Fibroblast of pulmonary artery (primary cell): Measurements from ENCODE around the gene COG1.

Experiments
- DNase-seq: peaks from one replicate; pipeline ENCODE4 v3.0.0-alpha.2; 2010; ENCODE audit warnings: low read depth
- H3K4me3 ChIP-seq: replicated peaks from 2 replicates; pipeline ENCODE4 v1.5.1; 2011; ENCODE audit warnings: low read depth, mild to moderate bottlenecking, control low read depth, low read length, moderate library complexity
- TF ChIP-seq, protein P1 (sequence below): IDR thresholded peaks from 2 replicates; pipeline ENCODE4 v1.5.1; 2011; ENCODE audit warnings: mild to moderate bottlenecking, control low read depth, low read length, inconsistent platforms; ENCODE audit errors: missing control alignments

COG1 gene

GRCh38 chr17:73196500-73196899 lies 3.6 kb downstream of the COG1 start:
- TF ChIP-seq, protein P1, sequence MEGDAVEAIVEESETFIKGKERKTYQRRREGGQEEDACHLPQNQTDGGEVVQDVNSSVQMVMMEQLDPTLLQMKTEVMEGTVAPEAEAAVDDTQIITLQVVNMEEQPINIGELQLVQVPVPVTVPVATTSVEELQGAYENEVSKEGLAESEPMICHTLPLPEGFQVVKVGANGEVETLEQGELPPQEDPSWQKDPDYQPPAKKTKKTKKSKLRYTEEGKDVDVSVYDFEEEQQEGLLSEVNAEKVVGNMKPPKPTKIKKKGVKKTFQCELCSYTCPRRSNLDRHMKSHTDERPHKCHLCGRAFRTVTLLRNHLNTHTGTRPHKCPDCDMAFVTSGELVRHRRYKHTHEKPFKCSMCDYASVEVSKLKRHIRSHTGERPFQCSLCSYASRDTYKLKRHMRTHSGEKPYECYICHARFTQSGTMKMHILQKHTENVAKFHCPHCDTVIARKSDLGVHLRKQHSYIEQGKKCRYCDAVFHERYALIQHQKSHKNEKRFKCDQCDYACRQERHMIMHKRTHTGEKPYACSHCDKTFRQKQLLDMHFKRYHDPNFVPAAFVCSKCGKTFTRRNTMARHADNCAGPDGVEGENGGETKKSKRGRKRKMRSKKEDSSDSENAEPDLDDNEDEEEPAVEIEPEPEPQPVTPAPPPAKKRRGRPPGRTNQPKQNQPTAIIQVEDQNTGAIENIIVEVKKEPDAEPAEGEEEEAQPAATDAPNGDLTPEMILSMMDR, result peak; percentile 41
- DNase-seq, result peak; percentile 42
- no peak overlapping the region for H3K4me3 ChIP-seq

DNA sequence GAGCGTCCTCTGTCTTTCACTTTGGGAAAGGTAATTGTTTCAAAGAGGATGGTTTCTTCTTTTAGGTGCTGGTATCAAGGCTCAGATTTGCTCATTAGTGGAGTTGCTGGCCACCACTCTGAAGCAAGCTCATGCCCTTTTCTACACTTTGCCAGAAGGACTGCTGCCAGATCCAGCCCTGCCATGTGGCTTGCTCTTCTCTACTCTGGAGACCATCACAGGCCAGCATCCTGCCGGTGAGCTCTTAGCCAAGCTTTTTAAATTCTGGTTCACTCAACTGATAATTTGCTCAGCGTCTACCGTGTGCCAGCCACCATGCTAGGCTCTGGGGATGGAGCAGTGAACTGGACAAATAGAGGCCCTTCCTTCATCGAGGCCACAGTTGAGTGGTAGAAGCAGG lies 4.3 kb downstream of the COG1 start:
- TF ChIP-seq, protein P1, result no peak
- H3K4me3 ChIP-seq, result no peak overlapping the region
- DNase-seq, result no peak

GRCh38 chr17:73198201-73198929 lies 5.5 kb downstream of the COG1 start:
- DNase-seq, result no peak
- no peak overlapping the region for H3K4me3 ChIP-seq

DNA sequence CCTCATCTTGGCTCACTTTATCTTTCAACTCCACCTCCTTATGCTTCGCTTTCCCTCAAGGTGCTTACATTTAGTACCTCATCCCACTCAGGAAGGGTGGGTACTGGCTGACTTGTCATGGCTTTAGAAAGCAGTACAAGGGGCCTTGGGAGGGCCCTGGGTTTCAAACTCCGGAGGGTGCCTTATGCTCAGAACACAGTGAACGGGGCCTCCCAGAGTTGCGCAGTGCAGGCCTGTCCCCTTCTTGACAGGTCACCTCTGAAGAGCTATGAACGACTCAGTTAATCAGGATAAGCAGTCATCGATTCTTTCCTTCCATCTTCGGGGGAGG lies 6.0 kb downstream of the COG1 start:
- no peak for DNase-seq
- no peak overlapping the region for H3K4me3 ChIP-seq
- TF ChIP-seq, protein P1, result no peak

More at GRCh38 chr17:73198201-73198929, 5.5 kb downstream of the COG1 start:
- TF ChIP-seq, protein P1, result no peak

DNA sequence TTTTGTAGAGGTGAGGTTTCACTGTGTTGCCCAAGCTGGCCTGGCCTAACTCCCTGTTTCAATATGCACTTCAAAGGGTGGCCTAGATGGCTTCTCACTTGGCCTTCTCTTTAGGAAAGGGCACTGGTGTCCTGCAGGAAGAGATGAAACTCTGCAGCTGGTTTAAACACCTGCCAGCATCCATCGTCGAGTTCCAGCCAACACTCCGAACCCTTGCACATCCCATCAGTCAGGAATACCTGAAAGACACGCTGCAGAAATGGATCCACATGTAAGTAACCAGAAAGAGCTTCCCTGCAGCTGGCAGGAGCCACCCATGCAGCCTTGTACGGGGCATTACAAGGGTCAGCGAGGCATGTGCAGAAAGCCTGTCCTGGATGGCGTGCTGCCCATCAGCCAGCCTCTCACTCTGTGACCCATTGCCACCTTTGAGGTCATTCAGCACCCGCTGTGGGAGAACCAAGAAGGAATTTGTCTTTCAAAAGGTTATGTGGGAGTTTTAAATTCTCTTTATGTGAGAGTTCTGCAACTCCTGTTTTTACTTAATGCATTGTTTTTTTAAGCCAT lies 7.0 kb downstream of the COG1 start:
- H3K4me3 ChIP-seq, result no peak overlapping the region
- no peak for DNase-seq
- TF ChIP-seq, protein P1, result no peak

GRCh38 chr17:73200476-73200875 lies 7.6 kb downstream of the COG1 start:
- no peak for DNase-seq
- TF ChIP-seq, protein P1, result no peak

More at GRCh38 chr17:73200476-73200875, 7.6 kb downstream of the COG1 start:
- no peak overlapping the region for H3K4me3 ChIP-seq
